HL-60 (cell line): ENCODE results near the gene PRDM16.

Experiments
- DNase-seq, 2 experiments: peaks; one replicate each; pipeline ENCODE4 v3.0.0-alpha.2; 2010 to 2020; ENCODE audit warnings: low read depth in 1 of 2, low spot score in 1 of 2
- H3K27ac ChIP-seq: fragments of 250-450 bp; sonication (Bioruptor Pico); replicated peaks from 2 replicates; pipeline ENCODE4 v1.5.1; 2020; ENCODE audit warnings: mild to moderate bottlenecking, moderate library complexity
- H3K27me3 ChIP-seq: fragments of 250-450 bp; sonication (Bioruptor Pico); 2 replicates; pipeline ENCODE4 v1.5.1; 2021; ENCODE audit warnings: mild to moderate bottlenecking, moderate library complexity; ENCODE audit not compliant: insufficient read depth, poor library complexity, severe bottlenecking
- H3K4me3 ChIP-seq: replicated peaks from 2 replicates; pipeline ENCODE4 v1.5.1; 2011; ENCODE audit warnings: mild to moderate bottlenecking, control low read depth, low read length; ENCODE audit not compliant: insufficient read depth
- CTCF ChIP-seq: IDR thresholded peaks from one replicate; pipeline ENCODE4 v1.5.1; 2011; ENCODE audit warnings: low read length, control low read depth, inconsistent platforms; ENCODE audit not compliant: insufficient read depth
- GABPA ChIP-seq: IDR thresholded peaks from 2 replicates; pipeline ENCODE4 v1.6.1; 2012; ENCODE audit warnings: low read depth
- POLR2AphosphoS5 ChIP-seq: IDR thresholded peaks from 2 replicates; pipeline ENCODE4 v1.6.1; 2012; ENCODE audit warnings: low read depth
- SPI1 ChIP-seq: IDR thresholded peaks from 2 replicates; pipeline ENCODE4 v1.6.1; 2012; ENCODE audit warnings: low read depth, mild to moderate bottlenecking, borderline replicate concordance
- TF ChIP-seq, protein P1 (sequence below): IDR thresholded peaks from 2 replicates; pipeline ENCODE4 v1.6.1; 2012; ENCODE audit warnings: low read depth; ENCODE audit not compliant: insufficient replicate concordance

Gene PRDM16

GRCh38 chr1:3078871-3079270, 9.9 kb downstream of the PRDM16 start:
- no peak for DNase-seq
- Histone ChIP-seq H3K27ac (no peak overlapping the region), H3K27me3 (peaks cover 17% of the 10 kb centered on the region), H3K4me3 (no peak overlapping the region)
- no peak for TF ChIP-seq POLR2AphosphoS5
- no peak for TF ChIP-seq SPI1
- no peak for TF ChIP-seq CTCF
- TF ChIP-seq GABPA = no peak
- TF ChIP-seq, protein P1, sequence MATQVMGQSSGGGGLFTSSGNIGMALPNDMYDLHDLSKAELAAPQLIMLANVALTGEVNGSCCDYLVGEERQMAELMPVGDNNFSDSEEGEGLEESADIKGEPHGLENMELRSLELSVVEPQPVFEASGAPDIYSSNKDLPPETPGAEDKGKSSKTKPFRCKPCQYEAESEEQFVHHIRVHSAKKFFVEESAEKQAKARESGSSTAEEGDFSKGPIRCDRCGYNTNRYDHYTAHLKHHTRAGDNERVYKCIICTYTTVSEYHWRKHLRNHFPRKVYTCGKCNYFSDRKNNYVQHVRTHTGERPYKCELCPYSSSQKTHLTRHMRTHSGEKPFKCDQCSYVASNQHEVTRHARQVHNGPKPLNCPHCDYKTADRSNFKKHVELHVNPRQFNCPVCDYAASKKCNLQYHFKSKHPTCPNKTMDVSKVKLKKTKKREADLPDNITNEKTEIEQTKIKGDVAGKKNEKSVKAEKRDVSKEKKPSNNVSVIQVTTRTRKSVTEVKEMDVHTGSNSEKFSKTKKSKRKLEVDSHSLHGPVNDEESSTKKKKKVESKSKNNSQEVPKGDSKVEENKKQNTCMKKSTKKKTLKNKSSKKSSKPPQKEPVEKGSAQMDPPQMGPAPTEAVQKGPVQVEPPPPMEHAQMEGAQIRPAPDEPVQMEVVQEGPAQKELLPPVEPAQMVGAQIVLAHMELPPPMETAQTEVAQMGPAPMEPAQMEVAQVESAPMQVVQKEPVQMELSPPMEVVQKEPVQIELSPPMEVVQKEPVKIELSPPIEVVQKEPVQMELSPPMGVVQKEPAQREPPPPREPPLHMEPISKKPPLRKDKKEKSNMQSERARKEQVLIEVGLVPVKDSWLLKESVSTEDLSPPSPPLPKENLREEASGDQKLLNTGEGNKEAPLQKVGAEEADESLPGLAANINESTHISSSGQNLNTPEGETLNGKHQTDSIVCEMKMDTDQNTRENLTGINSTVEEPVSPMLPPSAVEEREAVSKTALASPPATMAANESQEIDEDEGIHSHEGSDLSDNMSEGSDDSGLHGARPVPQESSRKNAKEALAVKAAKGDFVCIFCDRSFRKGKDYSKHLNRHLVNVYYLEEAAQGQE = no peak

GRCh38 chr1:3079381-3080052, 10.5 kb downstream of the PRDM16 start:
- DNase-seq = no peak
- H3K27me3 ChIP-seq = peaks cover 11% of the 10 kb centered on the region
- H3K27ac ChIP-seq = no peak overlapping the region
- H3K4me3 ChIP-seq = no peak overlapping the region
- TF ChIP-seq POLR2AphosphoS5 (no peak), CTCF (no peak), GABPA (no peak), SPI1 (no peak)
- TF ChIP-seq, protein P1 = no peak

DNA sequence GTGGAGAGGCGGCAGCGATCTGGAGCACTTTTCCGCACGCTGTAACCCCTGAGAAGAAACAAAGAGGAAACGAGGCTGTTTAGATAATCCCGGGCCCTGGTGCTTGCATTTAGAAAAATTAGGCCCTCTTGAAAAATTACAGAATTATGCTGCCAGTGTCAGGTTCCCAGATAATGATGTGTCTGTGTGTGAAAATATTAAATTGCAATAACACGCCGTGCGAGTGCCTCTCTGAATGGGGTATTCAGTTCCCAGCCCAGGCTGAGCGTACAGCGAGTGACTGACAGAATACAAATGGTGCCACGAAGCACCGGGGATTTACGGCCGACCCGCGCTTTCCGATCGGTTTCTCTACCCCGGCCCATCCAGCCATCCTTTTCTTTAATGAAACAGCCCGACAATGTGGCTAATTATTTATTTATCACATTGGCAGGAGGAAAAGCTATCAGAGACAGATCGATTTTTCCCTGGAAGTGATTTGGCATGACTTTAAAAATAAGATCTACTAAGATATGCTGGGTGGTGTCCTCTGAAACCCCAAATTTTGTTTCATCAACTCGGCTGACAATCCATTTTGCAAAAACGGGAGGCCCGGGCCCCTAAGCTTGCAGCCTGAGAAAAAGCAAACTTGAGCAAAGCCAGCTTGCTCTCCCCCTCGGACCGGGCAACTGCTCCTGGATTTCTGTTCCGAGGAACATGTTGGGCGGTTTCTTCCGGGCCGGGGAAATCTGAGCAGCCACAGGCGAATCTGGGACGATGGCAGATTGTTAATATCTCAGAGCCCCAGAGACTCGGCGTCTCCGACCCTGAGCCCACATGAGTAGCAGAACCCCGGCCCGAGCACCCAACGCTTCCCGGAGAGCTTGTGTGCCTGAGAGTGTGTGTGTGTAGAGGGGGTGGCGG, 11.3 kb downstream of the PRDM16 start:
- peaks cover 4% of the 10 kb centered on the region for H3K27me3 ChIP-seq

More for the DNA sequence above, 11.3 kb downstream of the PRDM16 start:
- Histone ChIP-seq H3K4me3 (no peak overlapping the region), H3K27ac (no peak overlapping the region)
- TF ChIP-seq, protein P1 = no peak
- TF ChIP-seq SPI1 (no peak), CTCF (no peak), POLR2AphosphoS5 (no peak), GABPA (no peak)
- DNase-seq = no peak
